ENCODE measurements around the gene HYAL4. TPM values are rescaled to one million over a fixed set of nuclear protein-coding genes. Genes with fewer than 3 reads are reported as not detected.

The HYAL4 gene
- total RNA-seq (2021; fragmentation: NEBNext Ultra II Directional; extraction: Animal tissue kit (Norgen Biotek cat#: 25700)), result not detected
- long read RNA-seq, result 0 reads

- Mint-ChIP-seq H3K27ac (no peak within 1 kb of the TSS), H3K36me3 (ENCODE audit: low read depth) (no peaks in the 10 kb centered on the region), H3K9me3 (peaks cover 6% of the 10 kb centered on the region), H3K4me1 (ENCODE audit: low read depth) (no peaks in the 10 kb centered on the region), H3K4me3 (no peak within 1 kb of the TSS), H3K27me3 (ENCODE audit: insufficient read depth) (no peaks in the 10 kb centered on the region)
- no peak for DNase-seq
- TF ChIP-seq CTCF (IDR thresholded peaks at IDR 0.05), result no peak
Measured at GRCh38 chr7:123844712-123845219, at the start of gene HYAL4. Gene HYAL4 (plus strand): TSS chr7:123845169. CDS start chr7:123868274, 23,105 bp downstream.

- H3K27ac Mint-ChIP-seq, result no peak overlapping the region
- no peaks in the 10 kb centered on the region for H3K27me3 Mint-ChIP-seq (ENCODE audit: insufficient read depth)
- no peak for DNase-seq
- H3K9me3 Mint-ChIP-seq, result no peaks in the 10 kb centered on the region
- H3K4me3 Mint-ChIP-seq, result no peak overlapping the region
- peaks cover 8% of the 10 kb centered on the region for H3K4me1 Mint-ChIP-seq (ENCODE audit: low read depth)
- no peak for TF ChIP-seq CTCF (IDR thresholded peaks at IDR 0.05)
- H3K36me3 Mint-ChIP-seq (ENCODE audit: low read depth), result no peaks in the 10 kb centered on the region
Measured at GRCh38 chr7:123795917-123796316, 49.1 kb upstream of the HYAL4 start.

GRCh38 chr7:123796568-123796967 is 48.4 kb upstream of the HYAL4 start:
- H3K27me3 Mint-ChIP-seq (ENCODE audit: insufficient read depth), result no peaks in the 10 kb centered on the region
- H3K9me3 Mint-ChIP-seq, result no peaks in the 10 kb centered on the region
- no peak overlapping the region for H3K4me3 Mint-ChIP-seq
- no peak for DNase-seq
- H3K36me3 Mint-ChIP-seq (ENCODE audit: low read depth), result no peaks in the 10 kb centered on the region
- no peak for TF ChIP-seq CTCF (IDR thresholded peaks at IDR 0.05)
- no peak overlapping the region for H3K27ac Mint-ChIP-seq
- peaks cover 8% of the 10 kb centered on the region for H3K4me1 Mint-ChIP-seq (ENCODE audit: low read depth)

- peak; percentile 74 for DNase-seq
- Mint-ChIP-seq H3K27ac (no peak overlapping the region), H3K4me3 (no peak overlapping the region), H3K9me3 (no peaks in the 10 kb centered on the region), H3K27me3 (ENCODE audit: insufficient read depth) (no peaks in the 10 kb centered on the region), H3K36me3 (ENCODE audit: low read depth) (no peaks in the 10 kb centered on the region), H3K4me1 (ENCODE audit: low read depth) (peaks cover 8% of the 10 kb centered on the region)
- peak; percentile 83 for TF ChIP-seq CTCF (IDR thresholded peaks at IDR 0.05)
Measured at GRCh38 chr7:123797673-123798531, 47.1 kb upstream of the HYAL4 start.

- H3K27me3 Mint-ChIP-seq (ENCODE audit: insufficient read depth), result no peaks in the 10 kb centered on the region
- H3K4me3 Mint-ChIP-seq, result no peak overlapping the region
- H3K9me3 Mint-ChIP-seq, result no peaks in the 10 kb centered on the region
- DNase-seq, result no peak
- no peak overlapping the region for H3K27ac Mint-ChIP-seq
- H3K4me1 Mint-ChIP-seq (ENCODE audit: low read depth), result peaks cover 8% of the 10 kb centered on the region
- no peak for TF ChIP-seq CTCF (IDR thresholded peaks at IDR 0.05)
- no peaks in the 10 kb centered on the region for H3K36me3 Mint-ChIP-seq (ENCODE audit: low read depth)
Measured at GRCh38 chr7:123798532-123799188, 46.3 kb upstream of the HYAL4 start.
